IMR-90 (cell line): Measurements from ENCODE around the gene RHOXF1. TPM values are rescaled to one million over a fixed set of nuclear protein-coding genes. Genes with fewer than 3 reads are reported as not detected.

Source experiments
- ATAC-seq: fragments of 200-7000 bp; cut with Tn5 transposase; 2 replicates; pipeline ENCODE4 v1.9.1; 2020; ENCODE audit warnings: low read depth, mild to moderate bottlenecking, moderate library complexity
- BruUV-seq: library from RNA; stranded (reverse); fragments of 400-500 nt; replicated peaks from 2 replicates; lab custom pipeline; 2021; lab: Mats Ljungman, UMichigan
- CTCF ChIA-PET: fragments of 300-600 bp; formaldehyde crosslinking; extraction: SDS; loops from one replicate; lab custom pipeline; 2021; ENCODE audit warnings: antibody characterized with exemption; lab: Yijun Ruan, JAX
- POLR2A ChIA-PET: fragments of 300-600 bp; sonication (Branson Sonifier 250); formaldehyde crosslinking; loops from one replicate; lab custom pipeline; 2022; ENCODE audit warnings: antibody characterized with exemption; ENCODE audit not compliant: unreplicated experiment; lab: Charles Lee
- DNase-seq: peaks from one replicate; pipeline ENCODE4 v3.0.0; 2013
- H2AFZ ChIP-seq: replicated peaks from 2 replicates; pipeline ENCODE3; 2013; ENCODE audit warnings: low read length, mild to moderate bottlenecking; ENCODE audit not compliant: poor library complexity
- H2AK5ac ChIP-seq: 2 replicates; pipeline ENCODE4 v1.6.1; 2013; ENCODE audit warnings: low read depth, low read length, inconsistent platforms
- H2AK9ac ChIP-seq: replicated peaks from 2 replicates; pipeline ENCODE3; 2013; ENCODE audit warnings: mild to moderate bottlenecking, low read depth, low read length, moderate library complexity; ENCODE audit not compliant: poor library complexity
- H2BK120ac ChIP-seq: 2 replicates; pipeline ENCODE4 v1.6.1; 2013; ENCODE audit warnings: low read depth, low read length, inconsistent platforms
- H2BK15ac ChIP-seq: 3 replicates; pipeline ENCODE4 v1.6.1; 2013; ENCODE audit warnings: low read depth, low read length, inconsistent platforms
- H2BK20ac ChIP-seq: 2 replicates; pipeline ENCODE4 v1.6.1; 2013; ENCODE audit warnings: low read depth, mild to moderate bottlenecking, inconsistent platforms, low read length, moderate library complexity
- H2BK5ac ChIP-seq: 2 replicates; pipeline ENCODE4 v1.6.1; 2013; ENCODE audit warnings: mild to moderate bottlenecking, low read depth, low read length, inconsistent platforms; ENCODE audit not compliant: poor library complexity, severe bottlenecking
- H3K14ac ChIP-seq: replicated peaks from 2 replicates; pipeline ENCODE4 v1.6.1; 2013; ENCODE audit warnings: low read depth, low read length, inconsistent platforms
- H3K18ac ChIP-seq: 2 replicates; pipeline ENCODE4 v1.6.1; 2013; ENCODE audit warnings: low read depth, low read length, control low read depth
- H3K23ac ChIP-seq: 2 replicates; pipeline ENCODE4 v1.6.1; 2013; ENCODE audit warnings: low read depth, low read length, inconsistent platforms
- H3K27ac ChIP-seq: 2 replicates; pipeline ENCODE4 v1.5.1; 2013; ENCODE audit warnings: mild to moderate bottlenecking, control low read depth, low read length; ENCODE audit not compliant: insufficient read depth
- H3K27me3 ChIP-seq: 2 replicates; pipeline ENCODE4 v1.6.1; 2013; ENCODE audit warnings: low read length; ENCODE audit not compliant: control insufficient read depth, insufficient read depth
- H3K36me3 ChIP-seq: 2 replicates; pipeline ENCODE4 v1.6.1; 2013; ENCODE audit warnings: low read length, mixed read lengths; ENCODE audit not compliant: control insufficient read depth, insufficient read depth
- H3K4ac ChIP-seq: 2 replicates; pipeline ENCODE4 v1.6.1; 2013; ENCODE audit warnings: low read depth, low read length, inconsistent platforms
- H3K4me1 ChIP-seq: 2 replicates; pipeline ENCODE4 v1.6.1; 2013; ENCODE audit warnings: low read length, mixed read lengths; ENCODE audit not compliant: control insufficient read depth, insufficient read depth
- H3K4me2 ChIP-seq: 2 replicates; pipeline ENCODE4 v1.6.1; 2013; ENCODE audit warnings: low read depth, mild to moderate bottlenecking, control low read depth, low read length, moderate library complexity
- H3K4me3 ChIP-seq: 2 replicates; pipeline ENCODE4 v1.5.1; 2013; ENCODE audit warnings: low read depth, mild to moderate bottlenecking, control low read depth, low read length, moderate library complexity; ENCODE audit not compliant: insufficient read depth
- H3K56ac ChIP-seq: 2 replicates; pipeline ENCODE4 v1.6.1; 2013; ENCODE audit warnings: low read length, inconsistent platforms; ENCODE audit not compliant: insufficient read depth; ENCODE audit errors: extremely low read depth
- H3K79me1 ChIP-seq, 2 experiments: 2 replicates each; pipeline ENCODE4 v1.6.1; 2013; ENCODE audit warnings: low read length in 2 of 2, inconsistent platforms in 1 of 2, low read depth in 1 of 2
- H3K9ac ChIP-seq: 2 replicates; pipeline ENCODE4 v1.6.1; 2013; ENCODE audit warnings: low read depth, low read length, control low read depth
- H3K9me1 ChIP-seq: 2 replicates; pipeline ENCODE4 v1.6.1; 2013; ENCODE audit warnings: low read length, inconsistent platforms; ENCODE audit not compliant: insufficient read depth
- H3K9me3 ChIP-seq: 2 replicates; pipeline ENCODE4 v1.6.1; 2013; ENCODE audit warnings: low read length; ENCODE audit not compliant: control insufficient read depth, insufficient read depth
- H4K20me1 ChIP-seq: 2 replicates; pipeline ENCODE4 v1.6.1; 2013; ENCODE audit warnings: low read length, inconsistent platforms; ENCODE audit not compliant: insufficient read depth
- H4K5ac ChIP-seq: 2 replicates; pipeline ENCODE4 v1.6.1; 2013; ENCODE audit warnings: mild to moderate bottlenecking, low read depth, low read length, control low read depth
- H4K8ac ChIP-seq, 2 experiments: 2 replicates each; pipeline ENCODE4 v1.6.1; 2013; ENCODE audit warnings: low read depth in 2 of 2, low read length in 2 of 2, control low read depth in 1 of 2, inconsistent platforms in 1 of 2
- H4K91ac ChIP-seq: 2 replicates; pipeline ENCODE4 v1.6.1; 2013; ENCODE audit warnings: low read depth, low read length, inconsistent platforms; ENCODE audit not compliant: insufficient read depth
- BHLHE40 ChIP-seq: fragments of 150-350 bp; IDR thresholded peaks from 2 replicates; pipeline ENCODE4 v1.6.1; 2016; ENCODE audit warnings: mild to moderate bottlenecking, low read depth, low read length
- CEBPB ChIP-seq: IDR thresholded peaks from 2 replicates; pipeline ENCODE4 v1.6.1; 2012; ENCODE audit warnings: low read depth, low read length, improper control_type of control experiment
- CHD1 ChIP-seq: IDR thresholded peaks from 2 replicates; pipeline ENCODE4 v1.6.1; 2012; ENCODE audit warnings: low read depth, low read length, improper control_type of control experiment
- CTCF ChIP-seq: conservative IDR thresholded peaks from 2 replicates; pipeline ENCODE4 v1.5.1; 2012; ENCODE audit warnings: mild to moderate bottlenecking, low read depth, low read length, improper control_type of control experiment
- ELK1 ChIP-seq: fragments of 150-350 bp; IDR thresholded peaks from 2 replicates; pipeline ENCODE4 v1.6.1; 2016; ENCODE audit warnings: low read depth, mild to moderate bottlenecking, low read length, moderate library complexity, borderline replicate concordance
- FOS ChIP-seq: fragments of 150-350 bp; IDR thresholded peaks from 2 replicates; pipeline ENCODE4 v1.6.1; 2016; ENCODE audit warnings: low read depth, low read length
- MAFK ChIP-seq: IDR thresholded peaks from 2 replicates; pipeline ENCODE4 v1.6.1; 2012; ENCODE audit warnings: low read depth, low read length, improper control_type of control experiment
- MAZ ChIP-seq: IDR thresholded peaks from 2 replicates; pipeline ENCODE4 v1.6.1; 2012; ENCODE audit warnings: low read depth, mild to moderate bottlenecking, low read length, improper control_type of control experiment, moderate library complexity, borderline replicate concordance
- MXI1 ChIP-seq: IDR thresholded peaks from 2 replicates; pipeline ENCODE4 v1.6.1; 2012; ENCODE audit warnings: low read depth, mild to moderate bottlenecking, low read length, moderate library complexity, borderline replicate concordance
- NFE2L2 ChIP-seq: fragments of 150-350 bp; IDR thresholded peaks from 2 replicates; pipeline ENCODE4 v1.6.1; 2016; ENCODE audit warnings: low read depth, mild to moderate bottlenecking, low read length
- POLR2A ChIP-seq: IDR thresholded peaks from 2 replicates; pipeline ENCODE4 v1.6.1; 2012; ENCODE audit warnings: mild to moderate bottlenecking, low read depth, low read length
- RAD21 ChIP-seq: IDR thresholded peaks from 2 replicates; pipeline ENCODE4 v1.6.1; 2012; ENCODE audit warnings: low read length, improper control_type of control experiment
- RCOR1 ChIP-seq: IDR thresholded peaks from 2 replicates; pipeline ENCODE4 v1.6.1; 2012; ENCODE audit warnings: mild to moderate bottlenecking, low read length, improper control_type of control experiment; ENCODE audit not compliant: insufficient replicate concordance
- RFX5 ChIP-seq: IDR thresholded peaks from 2 replicates; pipeline ENCODE4 v1.8.0; 2012; ENCODE audit warnings: low read depth, mild to moderate bottlenecking, low read length, moderate library complexity
- SMC3 ChIP-seq: fragments of 150-350 bp; IDR thresholded peaks from 2 replicates; pipeline ENCODE4 v1.6.1; 2016; ENCODE audit warnings: low read depth, mild to moderate bottlenecking, antibody characterized with exemption, low read length, moderate library complexity
- USF2 ChIP-seq: fragments of 150-350 bp; IDR thresholded peaks from 2 replicates; pipeline ENCODE4 v1.6.1; 2017; ENCODE audit warnings: mild to moderate bottlenecking, antibody characterized with exemption, low read length, low read depth
- WGBS, 2 experiments: methylation state at CpG; one replicate each; pipeline versions ENCODE4 v1.1.5 to v1.1.7; 2013; ENCODE audit warnings: missing lambda C conversion rate in 2 of 2; ENCODE audit not compliant: insufficient read length in 1 of 2; ENCODE audit errors: extremely low coverage in 2 of 2; 5-methylcytosine and 5-hydroxymethylcytosine counted together
- dilution Hi-C: fragments of 300-500 bp; cut with HindIII; formaldehyde crosslinking; loops from one replicate; pipeline ENCODE4 v1.14.3; 2018; ENCODE audit warnings: low sequenced_read_pairs; ENCODE audit not compliant: unreplicated experiment
- in situ Hi-C: fragments of 300-500 bp; cut with MboI; formaldehyde crosslinking; loops from 3 replicates; pipeline ENCODE4 v1.14.3; 2019; ENCODE audit warnings: low sequenced_read_pairs, inconsistent platforms, mixed read lengths
- intact Hi-C: fragments of 100-400 bp; cut with micrococcal nuclease; formaldehyde crosslinking; loops from 2 replicates; pipeline ENCODE4 v1.10.0; 2022
- polyA plus RNA-seq, 3 experiments: library from polyadenylated mRNA; depleted of rRNA; stranded (reverse); fragments of >200 nt; gene quantifications; 2 replicates each; pipeline ENCODE4 v1.2.3, GENCODE V29; 2012; ENCODE audit warnings: low replicate concordance in 1 of 3
- total RNA-seq: library from RNA; depleted of rRNA; stranded (reverse); fragments of >200 nt; gene quantifications from 2 replicates; pipeline ENCODE4 v1.2.3, GENCODE V29; 2012

RHOXF1 gene
- total and polyA plus RNA-seq, 2 of the 4 experiments (the other 2 are of a cell fraction), result not detected

GRCh38 chrX:120140293-120140981, 24.7 kb upstream of the RHOXF1 start:
- Histone ChIP-seq H3K23ac (no peak overlapping the region), H4K8ac (no peak overlapping the region), H2AK9ac (no peak overlapping the region), H3K9me3 (no peaks in the 10 kb centered on the region), H3K9me1 (no peaks in the 10 kb centered on the region), H3K27me3 (peaks cover 2% of the 10 kb centered on the region), H3K27ac (no peak overlapping the region), H2AFZ (no peak overlapping the region), H3K56ac (no peak overlapping the region), H3K4me2 (no peak overlapping the region), H2AK5ac (no peak overlapping the region), H3K14ac (no peak overlapping the region), H4K5ac (no peak overlapping the region), H3K4me1 (no peaks in the 10 kb centered on the region), H2BK20ac (no peak overlapping the region), H3K9ac (no peak overlapping the region), H3K36me3 (no peaks in the 10 kb centered on the region), H2BK120ac (no peak overlapping the region), H3K79me1 (no peaks in the 10 kb centered on the region), H4K91ac (no peak overlapping the region), H3K4me3 (no peak overlapping the region), H4K20me1 (no peaks in the 10 kb centered on the region), H2BK5ac (no peak overlapping the region), H3K4ac (no peak overlapping the region), H3K18ac (no peak overlapping the region), H2BK15ac (no peak overlapping the region)
- intact Hi-C loops, result no loop called here
- DNase-seq, result no peak
- 60% methylated on average over 1 of the region's 11 CpGs; no CpG with 5 or more reads in 1 of the 2 experiments for WGBS, 2 experiments
- TF ChIP-seq POLR2A, result no peak
- TF ChIP-seq CTCF, result no peak
- TF ChIP-seq RCOR1, result no peak
- no peak for TF ChIP-seq RAD21
- TF ChIP-seq MXI1, result no peak
- TF ChIP-seq FOS, result no peak
- TF ChIP-seq MAZ, result no peak
- no peak for TF ChIP-seq SMC3
- TF ChIP-seq RFX5, result no peak
- TF ChIP-seq USF2, result no peak
- TF ChIP-seq MAFK, result no peak
- TF ChIP-seq NFE2L2, result no peak
- TF ChIP-seq CEBPB, result no peak
- TF ChIP-seq CHD1, result no peak
- TF ChIP-seq BHLHE40, result no peak
- no peak for TF ChIP-seq ELK1
- no peak for ATAC-seq
- dilution Hi-C loops, result no loop called here
- ChIA-PET CTCF (no interaction called here), POLR2A (no interaction called here)
- no TSS peak for BruUV-seq
- in situ Hi-C loops, result loop anchor here (25.0 kb wide), 1 partner anchor 178 kb away; no protein-coding TSS in a partner anchor
